Vagina (tissue), 2 donors: Measurements from ENCODE around the gene NCOA3.

Experiments
- CTCF ChIP-seq, 3 experiments: fragments of 450-650 bp in 2 of 3; fragments of 200-600 bp in 1 of 3; sonication (generic) in 1 of 3; IDR thresholded peaks; one replicate each; pipeline ENCODE4 v1.5.1; 2017 to 2019; ENCODE audit warnings: antibody characterized with exemption in 3 of 3, mild to moderate bottlenecking in 2 of 3, moderate library complexity in 2 of 3
- POLR2A ChIP-seq, 2 donors: fragments of 450-650 bp; IDR thresholded peaks; one replicate each; pipeline ENCODE4 v1.6.1; 2017; ENCODE audit warnings: antibody characterized with exemption in 2 of 2, mild to moderate bottlenecking in 2 of 2, moderate library complexity in 2 of 2
- POLR2AphosphoS5 ChIP-seq, 2 donors: sonication (generic); formaldehyde crosslinking; IDR thresholded peaks; one replicate each; pipeline ENCODE4 v1.9.0; 2017; ENCODE audit warnings: antibody characterized with exemption in 2 of 2, mild to moderate bottlenecking in 2 of 2, low read depth in 1 of 2; ENCODE audit not compliant: insufficient read depth in 1 of 2

GRCh38 chr20:47631078-47631477, 129.4 kb downstream of the NCOA3 start:
- TF ChIP-seq CTCF (IDR thresholded peaks at IDR 0.05) = no peak
- TF ChIP-seq POLR2A (IDR thresholded peaks at IDR 0.05) = no peak
- no peak for TF ChIP-seq POLR2AphosphoS5 (IDR thresholded peaks at IDR 0.05; ENCODE audit: insufficient read depth in 1 of 2, low read depth in 1 of 2)
